HT1080 (cell line): Measurements from ENCODE around the gene MYLK4. TPM values are rescaled to one million over a fixed set of nuclear protein-coding genes. Genes with fewer than 3 reads are reported as not detected.

ENCODE experiments used
- DNase-seq: peaks from one replicate; pipeline ENCODE4 v3.0.0-alpha.2; 2015; ENCODE audit warnings: low read depth
- total RNA-seq: library from RNA; depleted of rRNA; stranded (reverse); fragments of >200 nt; shearing (Covaris generic); gene quantifications from 2 replicates; pipeline ENCODE4 v1.2.3, GENCODE V29; 2014

Gene MYLK4
- total RNA-seq, 1 experiment from 2014 or later = 0.02 TPM

DNA sequence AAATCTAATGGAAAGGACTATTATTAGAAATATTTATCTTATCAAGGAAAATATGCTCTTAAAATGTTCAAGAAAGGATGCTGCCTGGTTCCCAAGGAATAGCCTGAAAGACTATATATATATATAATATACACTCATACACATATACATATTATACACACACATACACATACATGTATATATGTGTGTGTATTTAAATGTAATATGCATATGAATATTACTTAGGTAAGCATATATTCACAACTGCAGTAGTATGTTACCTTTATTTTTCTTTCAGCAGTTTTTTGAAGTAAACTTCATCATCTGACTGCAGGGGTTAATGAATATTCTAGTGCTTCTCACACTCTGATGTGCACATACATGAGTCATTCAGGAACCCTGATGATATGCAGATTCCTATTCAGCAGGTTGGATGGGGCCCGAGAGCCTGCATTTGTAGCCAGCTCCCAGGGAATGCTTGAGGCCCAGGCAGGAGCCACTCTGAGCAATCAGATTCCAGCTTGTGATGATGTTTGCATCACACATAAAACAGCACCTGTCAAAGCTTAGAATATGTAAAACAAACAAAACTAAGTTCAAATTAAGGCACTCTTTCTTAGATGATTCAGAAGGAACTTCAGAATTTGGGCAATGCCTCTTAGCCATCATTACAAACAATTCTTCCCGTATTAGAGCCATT, 16.1 kb downstream of the MYLK4 start:
- DNase-seq = no peak

- no peak for DNase-seq
These were observed 16.8 kb downstream of the MYLK4 start for GRCh38 chr6:2733736-2734480.

GRCh38 chr6:2733324-2733723, 17.4 kb downstream of the MYLK4 start:
- peak; percentile 64 for DNase-seq

- DNase-seq = no peak
These were observed 18.1 kb downstream of the MYLK4 start for GRCh38 chr6:2732503-2733089.

GRCh38 chr6:2731281-2731909, 19.3 kb downstream of the MYLK4 start:
- DNase-seq = peak; percentile 35

GRCh38 chr6:2730353-2731107, 20.2 kb downstream of the MYLK4 start:
- DNase-seq = no peak

- no peak for DNase-seq
These were observed 20.8 kb downstream of the MYLK4 start for GRCh38 chr6:2729921-2730320.

DNA sequence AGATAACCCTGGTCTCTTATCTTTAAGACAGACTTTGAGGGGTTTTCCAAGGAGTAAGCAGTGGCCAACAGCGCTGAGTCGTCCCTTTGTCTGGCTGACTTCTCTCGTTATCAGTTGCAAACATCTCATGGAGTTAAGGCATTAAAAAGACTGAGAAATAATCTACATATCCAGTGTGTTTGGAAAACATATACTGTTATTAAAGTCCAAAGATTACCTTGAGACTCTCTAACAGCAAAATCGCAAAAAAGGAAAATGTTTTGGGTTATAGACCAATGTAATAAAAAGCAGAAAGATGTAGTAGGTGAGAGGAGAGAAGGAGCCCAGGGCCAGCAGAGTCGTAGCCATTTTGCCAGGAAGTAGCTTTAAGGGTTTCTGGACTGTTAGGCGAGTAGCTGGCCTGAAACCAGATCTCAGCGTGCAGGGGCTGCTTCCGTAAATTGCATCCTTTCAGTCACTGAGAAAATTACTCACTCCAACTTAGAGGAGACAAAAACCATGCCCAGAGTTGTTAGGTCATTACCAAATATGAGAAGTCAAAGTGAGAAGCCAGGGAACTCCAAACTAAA, 24.6 kb downstream of the MYLK4 start:
- peak; percentile 53 for DNase-seq

DNA sequence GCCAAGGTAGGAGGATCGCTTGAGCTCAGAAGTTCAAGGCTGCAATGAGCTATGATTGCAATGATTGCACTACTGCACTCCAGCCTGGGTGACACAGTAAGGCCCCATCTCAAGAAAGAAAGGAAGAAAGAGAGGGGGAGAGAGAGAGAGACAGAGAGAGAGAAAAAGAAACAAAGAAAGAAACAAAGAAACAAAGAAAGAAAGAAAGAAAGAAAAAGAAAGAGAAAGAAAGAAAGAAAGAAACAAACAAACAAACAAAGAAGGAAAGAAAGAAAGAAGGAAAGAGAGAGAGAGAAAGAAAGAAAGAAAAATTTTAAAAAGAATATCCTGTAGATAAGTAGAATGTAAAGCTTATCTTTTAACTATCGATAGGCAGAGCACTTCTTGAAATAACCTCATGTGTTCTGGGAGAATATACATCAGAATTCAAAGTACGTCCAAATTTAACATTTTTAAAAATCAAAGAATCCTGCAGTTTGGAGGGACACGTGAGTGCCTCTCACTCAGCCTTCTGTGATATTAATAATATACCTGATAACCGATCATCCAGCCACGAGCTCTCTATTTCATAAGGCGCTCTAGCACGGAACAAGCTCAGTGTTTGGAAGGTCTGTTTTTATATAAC, 25.2 kb downstream of the MYLK4 start:
- no peak for DNase-seq

DNA sequence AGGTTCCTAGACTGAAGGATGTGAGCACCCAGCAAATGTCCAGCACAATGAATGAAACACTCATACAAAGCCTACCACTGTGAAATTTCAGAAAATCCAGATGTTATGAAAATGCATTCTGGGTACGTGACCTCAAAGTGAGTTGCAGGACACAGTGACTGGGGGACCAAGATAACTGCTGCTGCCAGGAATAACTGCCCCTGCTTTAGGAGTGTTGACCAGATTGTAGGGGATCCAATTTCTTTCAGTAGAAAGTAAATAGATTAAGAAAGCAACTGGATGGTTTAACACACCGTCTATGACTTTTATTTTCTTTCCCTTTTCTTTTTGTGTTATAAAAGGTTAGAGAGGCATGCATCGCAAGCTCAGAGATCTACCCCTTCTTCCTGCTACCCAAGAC, 29.5 kb downstream of the MYLK4 start:
- DNase-seq = no peak

DNA sequence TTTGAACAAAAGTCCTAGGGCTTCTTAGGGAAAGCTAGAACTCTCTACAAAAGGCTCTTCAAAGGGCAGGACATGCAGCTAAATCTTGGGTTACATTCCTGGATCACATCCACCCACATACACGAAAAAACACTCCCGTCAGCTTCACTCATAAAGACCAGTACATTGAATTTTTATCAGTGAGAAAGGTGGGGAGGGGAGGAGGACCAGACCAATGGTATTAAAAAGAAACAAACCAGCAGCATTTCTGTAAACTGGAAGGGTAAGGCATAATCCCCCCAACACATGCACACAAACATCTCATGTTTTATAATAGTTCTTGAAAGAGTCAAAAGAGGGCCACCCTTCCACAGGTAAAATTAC, 31.6 kb downstream of the MYLK4 start:
- no peak for DNase-seq

- no peak for DNase-seq
These were observed 32.2 kb downstream of the MYLK4 start for GRCh38 chr6:2718334-2719092.

- no peak for DNase-seq
These were observed 33.6 kb downstream of the MYLK4 start for GRCh38 chr6:2716936-2717700.

- DNase-seq = no peak
These were observed 35.0 kb downstream of the MYLK4 start for GRCh38 chr6:2715737-2716136.

DNA sequence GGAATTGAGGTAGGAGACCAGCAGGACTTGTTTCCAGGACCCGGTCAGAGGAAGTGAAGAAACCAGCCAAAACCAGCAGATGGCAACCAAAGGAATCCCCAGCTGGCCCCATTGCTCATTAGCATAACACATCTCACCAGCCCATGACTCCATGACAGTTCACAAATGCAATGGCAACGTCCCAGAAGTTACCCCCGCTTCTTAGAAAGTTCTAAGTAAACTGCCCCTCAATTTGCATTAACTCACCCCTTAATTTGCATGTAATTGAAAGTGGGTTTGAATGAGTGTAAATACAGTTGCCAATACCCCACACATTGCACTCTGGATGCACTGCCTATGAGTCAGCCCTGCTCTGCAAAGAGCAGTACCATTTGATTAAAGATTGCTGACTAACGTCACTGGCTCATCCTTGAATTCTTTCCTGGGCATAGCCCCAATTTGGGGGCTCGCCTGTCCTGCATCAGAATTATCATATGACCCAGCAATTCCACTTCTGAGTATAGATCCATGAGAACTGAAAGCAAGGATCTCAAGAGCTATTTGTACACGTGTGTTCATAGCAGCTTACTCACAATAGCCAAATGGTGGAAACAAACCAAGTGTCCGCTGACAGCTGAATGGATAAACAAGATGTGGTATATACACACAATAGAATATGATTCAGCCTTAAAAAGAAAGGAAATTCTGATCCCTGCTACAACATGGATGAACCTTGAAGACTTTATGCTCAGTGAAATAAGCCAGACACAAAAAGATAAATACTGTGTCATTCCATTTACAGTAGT, 36.4 kb downstream of the MYLK4 start:
- DNase-seq = peak; percentile 89

- no peak for DNase-seq
These were observed 37.1 kb downstream of the MYLK4 start for GRCh38 chr6:2713473-2714110.

- no peak for DNase-seq
These were observed 38.6 kb downstream of the MYLK4 start for GRCh38 chr6:2712102-2712501.

DNA sequence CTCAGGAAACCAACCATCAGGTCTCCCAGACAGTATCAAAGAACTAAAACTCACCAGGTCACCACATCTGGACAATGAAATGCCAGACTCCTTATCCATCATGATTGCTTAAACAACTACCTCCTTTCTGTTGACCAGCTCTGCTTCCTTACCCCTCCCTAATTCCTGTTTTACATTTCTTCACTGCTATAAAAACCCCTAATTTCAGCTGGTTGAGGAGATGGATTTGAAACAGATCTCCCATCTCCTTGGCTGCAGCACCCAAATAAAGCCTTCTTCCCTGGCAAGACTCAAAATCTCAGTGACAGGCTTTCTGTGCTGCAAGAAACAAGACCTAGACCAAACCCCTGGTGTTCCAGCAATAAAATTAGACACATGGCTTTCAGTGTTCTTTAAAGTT, 40.3 kb downstream of the MYLK4 start:
- no peak for DNase-seq
